Omental fat pad (tissue), 4 donors: ENCODE data around the gene DYNC2H1. TPM values are rescaled to one million over a fixed set of nuclear protein-coding genes. Genes with fewer than 3 reads are reported as not detected.

Source experiments
- ATAC-seq: fragments of 150-250 bp; one replicate; pipeline ENCODE4 v1.9.1; 2016; ENCODE audit warnings: mild to moderate bottlenecking, moderate library complexity; ENCODE audit not compliant: low FRiP score
- DNase-seq: peaks from one replicate; pipeline ENCODE4 v3.0.0-alpha.2; 2019; ENCODE audit warnings: low spot score
- total RNA-seq, 4 donors: library from RNA; depleted of rRNA; stranded (reverse); fragments of >200 nt; gene quantifications; one replicate each; pipeline ENCODE4 v1.1.0, GENCODE V29; 2016
- TF ChIP-seq, protein P1 (sequence below), 3 donors: fragments of 450-650 bp; IDR thresholded peaks; one replicate each; pipeline ENCODE4 v1.5.1; 2016 to 2017; ENCODE audit warnings: antibody characterized with exemption in 3 of 3, mild to moderate bottlenecking in 3 of 3, moderate library complexity in 2 of 3

DYNC2H1 gene
- total RNA-seq, 4 donors from 2014 or later: 14.7 to 34.1 (median 23.7) TPM

DNA sequence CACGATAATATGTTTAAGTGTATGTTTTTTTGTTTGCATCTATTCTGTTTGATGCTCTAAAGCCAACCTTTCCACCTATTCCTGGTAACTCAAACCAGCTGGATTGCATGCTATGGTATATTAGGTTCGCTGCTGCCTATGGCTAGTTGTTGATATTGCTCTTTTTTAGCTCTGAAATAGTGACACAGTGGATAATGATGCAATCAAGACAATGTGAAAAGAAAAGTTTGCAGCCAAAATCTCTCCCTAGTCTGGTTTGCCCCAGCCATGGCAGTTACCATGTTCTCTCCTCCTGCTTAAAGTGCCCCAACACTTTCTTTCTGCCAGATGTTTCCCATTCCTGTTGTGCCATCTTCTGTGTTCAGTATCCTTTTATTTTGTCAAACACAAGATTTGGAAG, 269.7 kb downstream of the DYNC2H1 start:
- TF ChIP-seq, protein P1, sequence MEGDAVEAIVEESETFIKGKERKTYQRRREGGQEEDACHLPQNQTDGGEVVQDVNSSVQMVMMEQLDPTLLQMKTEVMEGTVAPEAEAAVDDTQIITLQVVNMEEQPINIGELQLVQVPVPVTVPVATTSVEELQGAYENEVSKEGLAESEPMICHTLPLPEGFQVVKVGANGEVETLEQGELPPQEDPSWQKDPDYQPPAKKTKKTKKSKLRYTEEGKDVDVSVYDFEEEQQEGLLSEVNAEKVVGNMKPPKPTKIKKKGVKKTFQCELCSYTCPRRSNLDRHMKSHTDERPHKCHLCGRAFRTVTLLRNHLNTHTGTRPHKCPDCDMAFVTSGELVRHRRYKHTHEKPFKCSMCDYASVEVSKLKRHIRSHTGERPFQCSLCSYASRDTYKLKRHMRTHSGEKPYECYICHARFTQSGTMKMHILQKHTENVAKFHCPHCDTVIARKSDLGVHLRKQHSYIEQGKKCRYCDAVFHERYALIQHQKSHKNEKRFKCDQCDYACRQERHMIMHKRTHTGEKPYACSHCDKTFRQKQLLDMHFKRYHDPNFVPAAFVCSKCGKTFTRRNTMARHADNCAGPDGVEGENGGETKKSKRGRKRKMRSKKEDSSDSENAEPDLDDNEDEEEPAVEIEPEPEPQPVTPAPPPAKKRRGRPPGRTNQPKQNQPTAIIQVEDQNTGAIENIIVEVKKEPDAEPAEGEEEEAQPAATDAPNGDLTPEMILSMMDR (IDR thresholded peaks at IDR 0.05): no peak
- no peak for ATAC-seq

DNA sequence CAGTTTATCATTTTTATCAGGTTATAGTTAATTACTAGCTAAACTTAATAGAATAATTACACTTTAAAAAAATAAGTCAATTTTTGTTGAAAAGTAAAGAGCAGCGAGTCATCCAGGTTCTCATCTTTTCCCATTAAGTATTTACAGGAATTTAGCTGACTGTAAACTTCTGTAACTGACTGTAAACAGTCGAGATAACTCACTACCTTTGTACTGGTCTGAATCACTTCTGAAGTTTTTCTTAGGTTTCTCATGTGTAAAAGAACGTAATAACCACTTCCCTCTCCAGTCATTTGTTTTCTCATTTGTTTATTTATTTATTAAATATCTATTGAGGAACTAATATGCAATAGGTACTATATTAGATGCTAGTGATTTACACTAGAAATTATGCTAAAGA, 270.8 kb downstream of the DYNC2H1 start:
- TF ChIP-seq, protein P1 (IDR thresholded peaks at IDR 0.05): no peak
- ATAC-seq (no peak), DNase-seq (no peak)

More for the DNA sequence above, 269.7 kb downstream of the DYNC2H1 start:
- DNase-seq: no peak

DNA sequence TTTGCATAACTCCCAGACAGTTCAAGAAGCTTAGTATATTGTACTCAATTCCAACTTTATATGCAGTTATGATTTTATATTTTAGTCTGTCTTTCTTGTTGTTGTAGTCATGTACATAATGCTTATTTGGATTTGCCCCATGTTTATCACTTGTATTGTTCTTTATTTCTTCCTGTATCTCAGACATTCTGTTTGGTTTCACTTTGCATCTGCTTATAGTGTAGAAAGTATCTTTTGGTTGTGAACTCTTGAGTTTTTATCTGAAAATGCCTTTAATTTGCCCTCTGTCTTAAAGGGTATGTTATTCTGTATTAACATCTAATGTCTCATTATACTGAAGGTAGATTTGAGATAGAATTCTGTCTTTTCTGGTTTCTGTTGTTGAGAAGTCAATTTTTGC, 275.4 kb downstream of the DYNC2H1 start:
- ATAC-seq: no peak
- DNase-seq: no peak

DNA sequence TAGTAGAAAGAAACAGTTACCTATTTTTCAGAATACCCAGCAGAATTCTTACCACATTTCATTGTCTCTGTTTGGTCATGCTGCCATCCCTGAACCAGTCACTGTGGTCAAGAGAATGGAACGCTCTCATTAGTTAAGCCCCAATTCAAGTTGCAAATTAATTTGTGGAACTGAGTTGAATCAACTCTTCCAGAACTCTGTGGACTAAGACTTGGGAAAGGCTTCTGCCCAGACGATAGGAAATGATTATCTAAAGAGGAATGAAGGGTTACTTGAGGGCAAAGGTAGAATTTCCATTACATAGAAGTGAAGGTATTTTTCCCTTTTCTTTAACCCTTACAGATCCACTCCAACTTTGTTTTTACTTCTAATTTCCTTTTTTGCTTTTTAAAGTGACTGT, 286.4 kb downstream of the DYNC2H1 start:
- TF ChIP-seq, protein P1 (IDR thresholded peaks at IDR 0.05): no peak
- DNase-seq (no peak), ATAC-seq (no peak)

More for the DNA sequence above, 275.4 kb downstream of the DYNC2H1 start:
- TF ChIP-seq, protein P1 (IDR thresholded peaks at IDR 0.05): no peak

DNA sequence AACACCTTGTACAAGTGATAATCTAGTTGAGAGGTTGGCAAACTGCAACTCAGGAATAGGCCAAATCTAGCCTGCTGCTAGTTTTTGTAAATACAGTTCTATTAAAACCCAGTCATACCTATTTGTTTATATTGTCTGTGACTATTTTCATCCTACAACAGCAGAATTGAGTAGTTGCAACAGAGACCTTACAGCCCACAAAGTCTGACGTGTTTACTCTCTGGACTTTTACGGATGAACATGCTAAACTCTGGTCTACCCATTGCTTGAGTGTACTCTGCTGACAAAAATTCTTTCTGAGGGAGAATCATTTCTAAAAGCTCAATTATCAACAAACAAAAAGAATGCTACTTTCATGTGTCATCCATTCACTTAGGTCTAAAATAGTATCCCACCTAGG, 287.0 kb downstream of the DYNC2H1 start:
- ATAC-seq (no peak), DNase-seq (no peak)
- TF ChIP-seq, protein P1 (IDR thresholded peaks at IDR 0.05): no peak

DNA sequence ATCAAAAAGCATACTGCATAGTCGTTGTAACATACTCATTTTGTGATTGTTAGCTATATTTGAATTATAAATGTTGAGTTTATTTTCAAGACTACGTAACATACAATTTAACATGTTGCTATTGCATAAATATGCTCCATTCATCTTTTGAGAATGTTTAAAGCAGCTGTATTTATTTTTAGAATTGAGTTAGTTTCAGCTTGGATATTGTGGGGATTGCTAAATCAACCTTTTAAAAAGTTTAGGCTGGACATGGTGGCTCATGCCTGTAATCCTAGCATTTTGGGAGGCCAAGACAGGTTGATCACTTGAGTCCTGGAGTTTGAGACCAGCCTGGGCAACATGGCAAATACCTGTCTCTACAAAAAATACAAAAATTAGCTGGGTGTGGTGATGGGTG, 288.1 kb downstream of the DYNC2H1 start:
- TF ChIP-seq, protein P1 (IDR thresholded peaks at IDR 0.05): no peak
- ATAC-seq (no peak), DNase-seq (no peak)

DNA sequence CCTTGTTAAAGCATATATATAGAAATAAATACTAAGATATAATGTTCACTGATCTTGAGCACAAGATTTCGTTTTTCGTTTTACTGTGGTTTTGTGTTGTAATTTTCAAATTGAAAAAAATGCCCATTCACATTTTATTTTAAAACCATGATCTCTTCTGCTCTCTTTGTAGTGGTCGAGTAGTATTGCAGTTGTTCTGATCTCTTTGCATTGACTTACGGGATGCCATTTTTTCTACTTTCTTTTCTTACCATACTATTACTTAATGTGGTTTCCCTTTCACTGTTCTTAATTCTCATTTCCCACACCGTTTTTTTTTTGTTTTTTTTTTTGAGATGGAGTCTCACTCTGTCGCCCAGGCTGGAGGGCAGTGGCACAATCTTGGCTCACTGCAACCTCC, 289.6 kb downstream of the DYNC2H1 start:
- ATAC-seq (no peak), DNase-seq (no peak)
- TF ChIP-seq, protein P1 (IDR thresholded peaks at IDR 0.05): no peak
